Natural killer cell (primary cell): Measurements from ENCODE around the gene ATP8A1. TPM values are rescaled to one million over a fixed set of nuclear protein-coding genes. Genes with fewer than 3 reads are reported as not detected.

Experiments used
- ATAC-seq, 3 donors: fragments of 150-1000 bp in 2 of 3; fragments of 200-7000 bp in 1 of 3; cut with Tn5 transposase; 1 replicate in 1 of 3; 2 replicates in 2 of 3; pipeline ENCODE4 v1.10.0; 2021; ENCODE audit warnings: mild to moderate bottlenecking in 2 of 3, moderate library complexity in 2 of 3
- DNase-seq, 2 donors: peaks; one replicate each; pipeline versions ENCODE4 v3.0.0 to v3.0.0-alpha.2; 2013 to 2021; ENCODE audit warnings: mixed read lengths in 1 of 2
- H3K27ac ChIP-seq: one replicate; pipeline ENCODE4 v1.5.1; 2013; ENCODE audit warnings: mild to moderate bottlenecking, low read length
- H3K27me3 ChIP-seq: one replicate; pipeline ENCODE4 v1.6.1; 2013; ENCODE audit warnings: low read length; ENCODE audit not compliant: control insufficient read depth, insufficient read depth
- H3K36me3 ChIP-seq: one replicate; pipeline ENCODE4 v1.6.1; 2013; ENCODE audit warnings: low read length; ENCODE audit not compliant: control insufficient read depth, insufficient read depth
- H3K4me1 ChIP-seq: one replicate; pipeline ENCODE4 v1.6.1; 2013; ENCODE audit warnings: low read length; ENCODE audit not compliant: control insufficient read depth, insufficient read depth
- H3K4me3 ChIP-seq: one replicate; pipeline ENCODE4 v1.5.1; 2013; ENCODE audit warnings: low read length
- H3K9me3 ChIP-seq: one replicate; pipeline ENCODE4 v1.6.1; 2013; ENCODE audit warnings: low read length; ENCODE audit not compliant: control insufficient read depth, insufficient read depth
- H3K27ac Mint-ChIP-seq, 2 donors: one replicate each; pipeline ENCODE4 v1.8.0; 2022; ENCODE audit warnings: mild to moderate bottlenecking in 2 of 2, mixed read lengths in 2 of 2, moderate library complexity in 1 of 2
- H3K27me3 Mint-ChIP-seq, 2 donors: one replicate each; pipeline ENCODE4 v1.8.0; 2022; ENCODE audit warnings: low read depth in 2 of 2, mixed read lengths in 2 of 2
- H3K36me3 Mint-ChIP-seq: one replicate; pipeline ENCODE4 v1.8.0; 2022; ENCODE audit warnings: mixed read lengths
- H3K4me1 Mint-ChIP-seq, 2 donors: one replicate each; pipeline ENCODE4 v1.8.0; 2022; ENCODE audit warnings: mixed read lengths in 2 of 2
- H3K4me3 Mint-ChIP-seq: one replicate; pipeline ENCODE4 v1.8.0; 2022; ENCODE audit warnings: mild to moderate bottlenecking, moderate library complexity, mixed read lengths
- H3K9me3 Mint-ChIP-seq, 2 donors: one replicate each; pipeline ENCODE4 v1.8.0; 2022; ENCODE audit warnings: mixed read lengths in 2 of 2
- WGBS: methylation state at CpG from one replicate; pipeline ENCODE4 v1.1.7; 2013; ENCODE audit warnings: missing lambda C conversion rate; ENCODE audit not compliant: insufficient coverage; 5-methylcytosine and 5-hydroxymethylcytosine counted together
- intact Hi-C: fragments of 100-400 bp; cut with micrococcal nuclease; formaldehyde crosslinking; loops from one replicate; pipeline ENCODE4 v1.14.2; 2022
- total RNA-seq, 4 donors: library from RNA; stranded (reverse); fragments of 120-200 nt in 1 of 4; gene quantifications; one replicate each; pipeline versions ENCODE4 v1.2.3 to v1.2.4, GENCODE V29; 2013 to 2022
- TF ChIP-seq, protein P1 (sequence below): fragments of 200-600 bp; IDR thresholded peaks from one replicate; pipeline ENCODE4 v1.8.0; 2022; ENCODE audit warnings: antibody characterized with exemption

Gene ATP8A1
- total RNA-seq, 3 donors from 2014 or later (not counting 1 experiment from before 2014, with no cell fraction given) = 84.8 to 156 (median 147) TPM

DNA sequence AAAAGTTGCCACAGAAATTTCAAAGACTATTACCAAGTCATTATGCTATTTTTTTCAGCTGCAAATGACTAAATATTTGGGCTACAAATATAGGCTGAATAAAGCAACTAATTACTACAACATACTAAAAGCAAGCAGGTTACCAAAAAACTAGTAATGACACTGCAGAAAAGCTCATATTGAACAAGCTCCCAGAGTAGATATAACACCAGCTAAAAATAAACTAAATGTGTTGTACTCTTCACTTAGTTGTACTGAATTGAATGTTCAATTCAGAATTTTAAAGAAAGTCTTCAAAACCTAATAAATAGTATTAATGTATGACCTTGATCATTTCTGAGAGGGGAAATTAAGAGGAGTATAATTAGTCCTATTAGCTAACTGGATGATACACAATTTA lies 12.0 kb downstream of the ATP8A1 start:
- ATAC-seq (no peak), DNase-seq (no peak)
- intact Hi-C loops = no loop called here
- Histone ChIP-seq H3K27ac (no peak overlapping the region), H3K4me3 (no peak overlapping the region), H3K9me3 (no peaks in the 10 kb centered on the region), H3K36me3 (no peaks in the 10 kb centered on the region), H3K4me1 (peaks cover 35% of the 10 kb centered on the region), H3K27me3 (no peaks in the 10 kb centered on the region)
- Mint-ChIP-seq H3K27me3 (no peaks in the 10 kb centered on the region), H3K4me3 (no peak overlapping the region), H3K36me3 (no peaks in the 10 kb centered on the region), H3K27ac (peak overlapping the region; percentile 91), H3K4me1 (peaks cover 74% of the 10 kb centered on the region in 2 donors), H3K9me3 (no peaks in the 10 kb centered on the region)
- TF ChIP-seq, protein P1, sequence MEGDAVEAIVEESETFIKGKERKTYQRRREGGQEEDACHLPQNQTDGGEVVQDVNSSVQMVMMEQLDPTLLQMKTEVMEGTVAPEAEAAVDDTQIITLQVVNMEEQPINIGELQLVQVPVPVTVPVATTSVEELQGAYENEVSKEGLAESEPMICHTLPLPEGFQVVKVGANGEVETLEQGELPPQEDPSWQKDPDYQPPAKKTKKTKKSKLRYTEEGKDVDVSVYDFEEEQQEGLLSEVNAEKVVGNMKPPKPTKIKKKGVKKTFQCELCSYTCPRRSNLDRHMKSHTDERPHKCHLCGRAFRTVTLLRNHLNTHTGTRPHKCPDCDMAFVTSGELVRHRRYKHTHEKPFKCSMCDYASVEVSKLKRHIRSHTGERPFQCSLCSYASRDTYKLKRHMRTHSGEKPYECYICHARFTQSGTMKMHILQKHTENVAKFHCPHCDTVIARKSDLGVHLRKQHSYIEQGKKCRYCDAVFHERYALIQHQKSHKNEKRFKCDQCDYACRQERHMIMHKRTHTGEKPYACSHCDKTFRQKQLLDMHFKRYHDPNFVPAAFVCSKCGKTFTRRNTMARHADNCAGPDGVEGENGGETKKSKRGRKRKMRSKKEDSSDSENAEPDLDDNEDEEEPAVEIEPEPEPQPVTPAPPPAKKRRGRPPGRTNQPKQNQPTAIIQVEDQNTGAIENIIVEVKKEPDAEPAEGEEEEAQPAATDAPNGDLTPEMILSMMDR = no peak

DNA sequence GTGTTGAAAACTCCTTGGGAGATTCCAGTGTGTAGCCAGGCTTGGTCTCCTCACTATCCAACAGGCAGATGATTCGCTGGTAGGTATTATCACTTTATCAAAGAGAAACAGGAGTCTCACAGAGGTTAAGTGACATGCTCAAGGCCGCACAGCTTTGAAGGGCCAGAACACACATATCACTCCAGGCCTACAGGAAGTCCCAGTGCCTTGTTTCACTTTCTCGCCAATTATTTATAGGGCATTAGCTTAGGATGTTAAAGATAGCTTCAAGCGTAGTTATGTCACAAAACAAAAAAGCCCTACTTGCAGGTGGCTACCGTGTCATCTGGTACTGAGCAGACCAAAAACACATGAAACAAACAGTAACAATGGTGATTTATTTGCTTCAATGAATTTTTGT lies 13.2 kb downstream of the ATP8A1 start:
- TF ChIP-seq, protein P1 = no peak
- Mint-ChIP-seq H3K27ac (peak overlapping the region; percentile 83 to 91), H3K9me3 (no peaks in the 10 kb centered on the region), H3K27me3 (no peaks in the 10 kb centered on the region), H3K36me3 (no peaks in the 10 kb centered on the region), H3K4me3 (peak overlapping the region; percentile 55), H3K4me1 (peaks cover 77 to 79% of the 10 kb centered on the region in 2 donors)
- intact Hi-C loops = loop anchor here (2.0 kb wide), 1 partner anchor 15 kb away; no protein-coding TSS in a partner anchor
- 30% methylated on average over 5 of the region's 5 CpGs for WGBS
- no peak overlapping the region for H3K4me3 ChIP-seq
- no peaks in the 10 kb centered on the region for H3K36me3 ChIP-seq
- peak in 1 of 2 donors; percentile 51 for DNase-seq
- peaks cover 39% of the 10 kb centered on the region for H3K4me1 ChIP-seq
- H3K27me3 ChIP-seq = no peaks in the 10 kb centered on the region
- no peaks in the 10 kb centered on the region for H3K9me3 ChIP-seq
- H3K27ac ChIP-seq = peak overlapping the region; percentile 58
- ATAC-seq = peak; percentile 49 to 69 (median 52)

DNA sequence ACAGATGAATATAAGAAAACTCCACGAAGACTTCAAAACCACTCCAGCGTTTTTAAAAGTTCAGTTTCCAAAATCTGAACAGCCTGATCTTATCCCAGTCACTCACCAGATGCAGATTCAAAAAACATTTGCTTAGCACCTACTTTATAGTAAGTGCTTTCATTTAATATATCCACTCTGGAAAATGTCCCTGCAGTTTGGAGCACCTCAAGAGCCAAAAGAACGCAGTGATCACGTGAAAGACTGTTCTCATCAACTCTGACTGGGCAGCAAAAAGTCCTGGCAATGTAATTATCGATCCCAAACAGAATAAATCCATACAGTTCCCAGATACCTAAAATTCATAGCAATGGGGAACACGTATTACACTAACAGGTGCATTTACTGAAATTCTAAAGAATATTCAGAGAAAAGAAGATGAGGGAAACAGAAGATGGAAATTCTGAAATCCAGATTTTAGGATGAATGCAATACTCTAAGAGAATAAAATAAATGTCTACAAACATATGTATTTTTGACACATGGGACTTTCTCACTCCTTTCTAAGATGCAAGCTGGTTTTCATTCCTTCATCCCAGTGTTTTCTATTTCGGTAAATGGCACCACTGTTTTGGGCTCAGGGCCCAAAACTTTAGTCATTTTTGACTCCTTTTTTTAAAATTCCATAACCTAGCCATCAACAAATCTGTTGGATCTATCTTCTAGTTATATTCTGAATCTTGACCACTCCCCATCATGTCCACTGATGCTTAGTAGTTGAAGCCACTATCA lies 13.9 kb downstream of the ATP8A1 start:
- WGBS = 87% methylated on average over 6 of the region's 7 CpGs
- no peaks in the 10 kb centered on the region for H3K9me3 ChIP-seq
- peaks cover 41% of the 10 kb centered on the region for H3K4me1 ChIP-seq
- H3K27ac ChIP-seq = peak overlapping the region; percentile 58
- no peaks in the 10 kb centered on the region for H3K27me3 ChIP-seq
- ATAC-seq = no peak
- no peak overlapping the region for H3K4me3 ChIP-seq
- intact Hi-C loops = loop anchor here (2.0 kb wide), 1 partner anchor 14 kb away; no protein-coding TSS in a partner anchor
- peaks cover 81 to 85% of the 10 kb centered on the region in 2 donors for H3K4me1 Mint-ChIP-seq
- H3K27ac Mint-ChIP-seq = peak overlapping the region; percentile 83 to 91
- H3K27me3 Mint-ChIP-seq = no peaks in the 10 kb centered on the region
- H3K36me3 ChIP-seq = no peaks in the 10 kb centered on the region
- peak overlapping the region; percentile 55 for H3K4me3 Mint-ChIP-seq
- no peak for DNase-seq
- no peaks in the 10 kb centered on the region for H3K36me3 Mint-ChIP-seq
- no peaks in the 10 kb centered on the region for H3K9me3 Mint-ChIP-seq
- TF ChIP-seq, protein P1 = no peak
